OCI-LY3 (cell line): ENCODE measurements around the gene GPAM.

Experiments
- EZH2phosphoT487 ChIP-seq: fragments of 200-600 bp; shearing (Covaris generic); IDR thresholded peaks from 2 replicates; pipeline ENCODE4 v1.6.1; 2018; ENCODE audit warnings: antibody characterized with exemption, mixed run types, low read depth
- TF ChIP-seq, protein P1 (sequence below): fragments of 200-600, 300-600 bp; sonication (generic); IDR thresholded peaks from 2 replicates; pipeline ENCODE4 v1.5.1; 2014; ENCODE audit warnings: antibody characterized with exemption, low read length, low read depth

DNA sequence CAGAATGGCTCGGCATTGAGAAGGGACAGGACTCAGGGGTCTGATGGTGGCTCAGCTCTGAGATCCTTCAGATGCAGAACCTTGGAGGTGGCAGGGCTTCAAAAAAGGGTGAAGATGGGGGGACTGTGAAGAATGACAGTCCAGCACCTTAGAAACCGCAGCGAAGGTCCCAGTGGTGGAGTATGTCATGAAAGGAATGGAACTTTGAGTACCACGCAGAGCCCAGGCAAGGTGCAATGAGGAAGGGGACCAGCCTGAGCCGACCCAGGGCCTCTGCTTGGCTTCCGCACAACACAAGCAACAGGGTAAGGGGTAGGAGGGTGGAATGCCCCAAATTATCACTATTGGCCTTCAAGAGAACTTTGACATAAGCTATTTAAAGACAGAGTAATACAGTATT is 8.2 kb upstream of the GPAM start:
- TF ChIP-seq, protein P1, sequence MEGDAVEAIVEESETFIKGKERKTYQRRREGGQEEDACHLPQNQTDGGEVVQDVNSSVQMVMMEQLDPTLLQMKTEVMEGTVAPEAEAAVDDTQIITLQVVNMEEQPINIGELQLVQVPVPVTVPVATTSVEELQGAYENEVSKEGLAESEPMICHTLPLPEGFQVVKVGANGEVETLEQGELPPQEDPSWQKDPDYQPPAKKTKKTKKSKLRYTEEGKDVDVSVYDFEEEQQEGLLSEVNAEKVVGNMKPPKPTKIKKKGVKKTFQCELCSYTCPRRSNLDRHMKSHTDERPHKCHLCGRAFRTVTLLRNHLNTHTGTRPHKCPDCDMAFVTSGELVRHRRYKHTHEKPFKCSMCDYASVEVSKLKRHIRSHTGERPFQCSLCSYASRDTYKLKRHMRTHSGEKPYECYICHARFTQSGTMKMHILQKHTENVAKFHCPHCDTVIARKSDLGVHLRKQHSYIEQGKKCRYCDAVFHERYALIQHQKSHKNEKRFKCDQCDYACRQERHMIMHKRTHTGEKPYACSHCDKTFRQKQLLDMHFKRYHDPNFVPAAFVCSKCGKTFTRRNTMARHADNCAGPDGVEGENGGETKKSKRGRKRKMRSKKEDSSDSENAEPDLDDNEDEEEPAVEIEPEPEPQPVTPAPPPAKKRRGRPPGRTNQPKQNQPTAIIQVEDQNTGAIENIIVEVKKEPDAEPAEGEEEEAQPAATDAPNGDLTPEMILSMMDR = no peak
- TF ChIP-seq EZH2phosphoT487 = no peak
